Measurements from ENCODE around the gene NCK2. TPM values are rescaled to one million over a fixed set of nuclear protein-coding genes. Genes with fewer than 3 reads are reported as not detected.

NCK2 gene
- total and polyA plus RNA-seq, 2 of the 13 experiments (the other 11 are each of a cell fraction or from before 2014, with no cell fraction given): 14.8 to 23.5 TPM

DNA sequence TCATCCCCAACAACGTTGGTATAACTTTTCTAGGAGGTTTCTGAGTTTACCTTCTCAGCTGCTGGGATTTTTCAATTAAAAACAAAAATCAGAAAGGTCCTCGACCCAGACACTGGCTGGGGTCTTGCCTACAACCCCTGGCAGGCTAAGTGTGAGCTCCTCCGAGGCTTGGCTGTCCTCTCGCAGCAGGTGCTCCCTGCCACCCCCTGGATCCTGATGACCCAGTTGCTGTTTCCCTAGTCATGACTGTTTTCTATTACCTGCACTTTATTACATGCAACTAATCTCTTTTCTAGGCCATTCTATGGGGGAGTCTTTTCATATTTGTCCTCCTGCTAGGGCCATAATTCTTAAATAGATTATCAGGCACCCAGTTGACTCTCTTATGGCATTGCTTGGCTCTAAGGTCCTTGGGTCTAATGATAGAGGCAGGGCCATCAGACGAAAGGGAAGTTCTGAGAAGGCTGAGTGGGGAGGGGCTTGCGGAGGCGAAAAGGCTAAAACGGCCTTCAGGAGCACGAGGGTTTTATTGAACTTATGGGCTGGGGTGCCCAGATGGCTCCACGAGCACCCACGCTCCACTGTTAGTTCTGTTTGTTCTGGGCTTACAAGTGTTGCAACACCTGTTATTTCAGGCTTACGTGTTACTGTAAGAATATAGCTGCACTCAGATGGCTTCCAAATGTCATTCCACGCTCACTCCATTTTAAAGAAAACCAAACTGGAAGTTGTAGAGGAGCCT, 166.0 kb downstream of the NCK2 start (continued):
- TF ChIP-seq, protein P1, sequence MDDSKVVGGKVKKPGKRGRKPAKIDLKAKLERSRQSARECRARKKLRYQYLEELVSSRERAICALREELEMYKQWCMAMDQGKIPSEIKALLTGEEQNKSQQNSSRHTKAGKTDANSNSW (CRISPR knock-in tag; IDR thresholded peaks at IDR 0.05; ENCODE audit: borderline replicate concordance): no peak
- TF ChIP-seq KLF6 (CRISPR knock-in tag; IDR thresholded peaks at IDR 0.05) (0 out of 2 replicates have a peak, but pooled peaks have one; percentile 20), ZNF34 (CRISPR knock-in tag; IDR thresholded peaks at IDR 0.05; ENCODE audit: borderline replicate concordance) (no peak), ZC3H13 (CRISPR knock-in tag; IDR thresholded peaks at IDR 0.05) (no peak), ZNF660 (CRISPR knock-in tag; IDR thresholded peaks at IDR 0.05; ENCODE audit: borderline replicate concordance, low read depth) (no peak), ZFP62 (CRISPR knock-in tag; IDR thresholded peaks at IDR 0.05) (no peak), MIER2 (CRISPR knock-in tag; IDR thresholded peaks at IDR 0.05) (peak; percentile 65; the same call in 1 of the 2 replicates), ZNF773 (CRISPR knock-in tag; IDR thresholded peaks at IDR 0.05; ENCODE audit: borderline replicate concordance) (0 out of 2 replicates have a peak, but pooled peaks have one; percentile 37), NRL (CRISPR knock-in tag; IDR thresholded peaks at IDR 0.05; ENCODE audit: borderline replicate concordance) (no peak), ZNF124 (CRISPR knock-in tag; IDR thresholded peaks at IDR 0.05) (peak; percentile 70; the same call in 1 of the 2 replicates), FOXP1 (IDR thresholded peaks at IDR 0.05) (no peak), FOXP1 (CRISPR knock-in tag; IDR thresholded peaks at IDR 0.05) (peak; percentile 40; the same call in 1 of the 2 replicates), U2AF1 (optimal IDR thresholded peaks at IDR 0.05; ENCODE audit: low read depth, low read length) (no peak), ASH2L (IDR thresholded peaks at IDR 0.05; ENCODE audit: insufficient read length, low read depth, low read length) (peak; percentile 35), YY1 (IDR thresholded peaks at IDR 0.05; ENCODE audit: insufficient read depth, insufficient replicate concordance, low read depth, low read length) (no peak), ZNF496 (CRISPR knock-in tag; IDR thresholded peaks at IDR 0.05; ENCODE audit: insufficient replicate concordance) (no peak), ZNF326 (CRISPR knock-in tag; IDR thresholded peaks at IDR 0.05; ENCODE audit: borderline replicate concordance) (no peak), ZNF616 (CRISPR knock-in tag; IDR thresholded peaks at IDR 0.05; ENCODE audit: low read depth) (no peak), HNRNPUL1 (IDR thresholded peaks at IDR 0.05; ENCODE audit: low read depth, low read length) (no peak), ATRX (CRISPR knock-in tag; IDR thresholded peaks at IDR 0.05; ENCODE audit: borderline replicate concordance) (no peak)
- TF ChIP-seq, protein P2, sequence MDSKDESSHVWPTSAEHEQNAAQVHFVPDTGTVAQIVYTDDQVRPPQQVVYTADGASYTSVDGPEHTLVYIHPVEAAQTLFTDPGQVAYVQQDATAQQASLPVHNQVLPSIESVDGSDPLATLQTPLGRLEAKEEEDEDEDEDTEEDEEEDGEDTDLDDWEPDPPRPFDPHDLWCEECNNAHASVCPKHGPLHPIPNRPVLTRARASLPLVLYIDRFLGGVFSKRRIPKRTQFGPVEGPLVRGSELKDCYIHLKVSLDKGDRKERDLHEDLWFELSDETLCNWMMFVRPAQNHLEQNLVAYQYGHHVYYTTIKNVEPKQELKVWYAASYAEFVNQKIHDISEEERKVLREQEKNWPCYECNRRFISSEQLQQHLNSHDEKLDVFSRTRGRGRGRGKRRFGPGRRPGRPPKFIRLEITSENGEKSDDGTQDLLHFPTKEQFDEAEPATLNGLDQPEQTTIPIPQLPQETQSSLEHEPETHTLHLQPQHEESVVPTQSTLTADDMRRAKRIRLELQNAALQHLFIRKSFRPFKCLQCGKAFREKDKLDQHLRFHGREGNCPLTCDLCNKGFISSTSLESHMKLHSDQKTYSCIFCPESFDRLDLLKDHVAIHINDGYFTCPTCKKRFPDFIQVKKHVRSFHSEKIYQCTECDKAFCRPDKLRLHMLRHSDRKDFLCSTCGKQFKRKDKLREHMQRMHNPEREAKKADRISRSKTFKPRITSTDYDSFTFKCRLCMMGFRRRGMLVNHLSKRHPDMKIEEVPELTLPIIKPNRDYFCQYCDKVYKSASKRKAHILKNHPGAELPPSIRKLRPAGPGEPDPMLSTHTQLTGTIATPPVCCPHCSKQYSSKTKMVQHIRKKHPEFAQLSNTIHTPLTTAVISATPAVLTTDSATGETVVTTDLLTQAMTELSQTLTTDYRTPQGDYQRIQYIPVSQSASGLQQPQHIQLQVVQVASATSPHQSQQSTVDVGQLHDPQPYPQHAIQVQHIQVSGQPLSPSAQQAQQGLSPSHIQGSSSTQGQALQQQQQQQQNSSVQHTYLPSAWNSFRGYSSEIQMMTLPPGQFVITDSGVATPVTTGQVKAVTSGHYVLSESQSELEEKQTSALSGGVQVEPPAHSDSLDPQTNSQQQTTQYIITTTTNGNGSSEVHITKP (CRISPR knock-in tag; IDR thresholded peaks at IDR 0.05; ENCODE audit: low read depth): no peak
- TF ChIP-seq, protein P3, sequence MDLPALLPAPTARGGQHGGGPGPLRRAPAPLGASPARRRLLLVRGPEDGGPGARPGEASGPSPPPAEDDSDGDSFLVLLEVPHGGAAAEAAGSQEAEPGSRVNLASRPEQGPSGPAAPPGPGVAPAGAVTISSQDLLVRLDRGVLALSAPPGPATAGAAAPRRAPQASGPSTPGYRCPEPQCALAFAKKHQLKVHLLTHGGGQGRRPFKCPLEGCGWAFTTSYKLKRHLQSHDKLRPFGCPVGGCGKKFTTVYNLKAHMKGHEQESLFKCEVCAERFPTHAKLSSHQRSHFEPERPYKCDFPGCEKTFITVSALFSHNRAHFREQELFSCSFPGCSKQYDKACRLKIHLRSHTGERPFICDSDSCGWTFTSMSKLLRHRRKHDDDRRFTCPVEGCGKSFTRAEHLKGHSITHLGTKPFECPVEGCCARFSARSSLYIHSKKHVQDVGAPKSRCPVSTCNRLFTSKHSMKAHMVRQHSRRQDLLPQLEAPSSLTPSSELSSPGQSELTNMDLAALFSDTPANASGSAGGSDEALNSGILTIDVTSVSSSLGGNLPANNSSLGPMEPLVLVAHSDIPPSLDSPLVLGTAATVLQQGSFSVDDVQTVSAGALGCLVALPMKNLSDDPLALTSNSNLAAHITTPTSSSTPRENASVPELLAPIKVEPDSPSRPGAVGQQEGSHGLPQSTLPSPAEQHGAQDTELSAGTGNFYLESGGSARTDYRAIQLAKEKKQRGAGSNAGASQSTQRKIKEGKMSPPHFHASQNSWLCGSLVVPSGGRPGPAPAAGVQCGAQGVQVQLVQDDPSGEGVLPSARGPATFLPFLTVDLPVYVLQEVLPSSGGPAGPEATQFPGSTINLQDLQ (CRISPR knock-in tag; IDR thresholded peaks at IDR 0.05): 0 out of 2 replicates have a peak, but pooled peaks have one; percentile 48
- TF ChIP-seq, protein P4, sequence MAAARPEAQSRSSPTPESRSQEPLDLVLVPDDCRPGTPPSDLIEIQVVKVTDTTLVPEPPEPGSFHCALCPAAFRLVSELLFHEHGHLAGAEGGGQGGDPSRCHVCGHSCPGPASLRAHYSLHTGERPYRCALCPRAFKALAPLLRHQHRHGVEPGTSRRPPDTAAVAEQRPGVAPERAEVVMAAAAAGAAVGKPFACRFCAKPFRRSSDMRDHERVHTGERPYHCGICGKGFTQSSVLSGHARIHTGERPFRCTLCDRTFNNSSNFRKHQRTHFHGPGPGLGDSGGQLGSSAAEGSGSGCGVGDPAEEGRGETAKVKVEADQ (CRISPR knock-in tag; IDR thresholded peaks at IDR 0.05; ENCODE audit: borderline replicate concordance): peak; percentile 65; the same call in 1 of the 2 replicates

All from HepG2 (cell line).